ENCODE measurements around the gene BDP1.

Gene BDP1

DNA sequence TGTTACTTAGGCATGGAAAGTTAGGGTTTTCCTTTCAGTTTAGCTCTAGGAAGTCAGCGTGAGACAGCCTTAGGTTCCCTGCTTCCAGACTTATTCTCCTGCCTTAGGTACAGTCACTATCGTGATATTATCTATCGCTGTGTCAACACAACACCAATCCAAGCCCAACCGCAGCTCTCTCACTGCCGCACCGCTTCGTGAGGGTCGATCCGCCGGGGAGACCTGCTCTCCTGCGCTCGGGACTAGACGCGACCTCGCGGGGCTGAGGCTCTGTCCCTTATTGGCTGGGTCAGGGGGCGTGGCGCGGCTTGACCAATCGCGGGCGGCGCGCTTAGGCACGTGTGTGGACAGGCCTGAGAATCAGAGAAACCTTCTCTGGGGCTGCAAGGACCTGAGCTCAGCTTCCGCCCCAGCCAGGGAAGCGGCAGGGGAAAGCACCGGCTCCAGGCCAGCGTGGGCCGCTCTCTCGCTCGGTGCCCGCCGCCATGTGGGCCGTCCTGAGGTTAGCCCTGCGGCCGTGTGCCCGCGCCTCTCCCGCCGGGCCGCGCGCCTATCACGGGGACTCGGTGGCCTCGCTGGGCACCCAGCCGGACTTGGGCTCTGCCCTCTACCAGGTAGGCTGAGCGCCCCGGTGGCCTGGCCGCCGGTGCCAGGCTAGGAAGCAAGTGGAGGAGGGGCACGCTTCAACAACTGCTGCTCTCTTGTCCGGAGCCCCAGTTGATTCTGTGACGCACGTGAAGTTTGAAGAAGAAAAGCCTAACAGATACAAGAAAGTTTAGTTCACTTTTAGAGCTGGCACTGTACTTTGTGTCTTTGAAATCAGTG is 131.7 kb downstream of the BDP1 start, which contains the start of gene MCCC2:
Gene MCCC2 (plus strand): TSS at position 400 of the 825 bp plus-strand sequence. CDS start 86 bp downstream, at position 486.
- Histone ChIP-seq H3K4ac (ENCODE audit: low read depth in 1 of 2, low read length in 2 of 2) (peak within 1 kb of the TSS; percentile 6 to 84), H3K23ac (ENCODE audit: low read length in 2 of 2) (peak within 1 kb of the TSS in 1 of 2 experiments; percentile 71), H3K4me2 (ENCODE audit: low read length, poor library complexity, severe bottlenecking) (peak within 1 kb of the TSS; percentile 78), H3K4me1 (ENCODE audit: control insufficient read depth, insufficient read depth, low read depth, low read length) (no peaks in the 10 kb centered on the region), H3K9me3 (ENCODE audit: control insufficient read depth, low read length) (no peaks in the 10 kb centered on the region), H3K27ac (ENCODE audit: low read length, poor library complexity, severe bottlenecking) (peak within 1 kb of the TSS; percentile 85), H3K79me1 (replicated peaks; ENCODE audit: low read length, poor library complexity, severe bottlenecking) (peaks cover 17% of the 10 kb centered on the region), H3K27me3 (ENCODE audit: control insufficient read depth in 1 of 2, insufficient read depth in 1 of 2, low read length in 2 of 2) (no peaks in the 10 kb centered on the region), H2AK5ac (ENCODE audit: low read length, severe bottlenecking) (no peak within 1 kb of the TSS), H3K18ac (ENCODE audit: low read depth in 1 of 2, low read length in 2 of 2) (peak within 1 kb of the TSS; percentile 94 to 97), H2AFZ (ENCODE audit: low read depth, low read length) (peak within 1 kb of the TSS; percentile 92), H3K4me3 (ENCODE audit: insufficient read depth in 1 of 2, low read depth in 1 of 2, low read length in 2 of 2) (peak within 1 kb of the TSS; percentile 85 to 92), H4K91ac (ENCODE audit: low read length) (peak within 1 kb of the TSS; percentile 93), H4K8ac (ENCODE audit: low read length) (peak within 1 kb of the TSS; percentile 99), H3K36me3 (ENCODE audit: control insufficient read depth in 1 of 2, insufficient read depth in 2 of 2, low read depth in 1 of 2, low read length in 2 of 2) (no peaks in the 10 kb centered on the region), H3K9ac (ENCODE audit: low read length) (peak within 1 kb of the TSS; percentile 92), H2BK12ac (ENCODE audit: low read length in 2 of 2) (no peak within 1 kb of the TSS), H2BK15ac (ENCODE audit: low read depth, poor library complexity, severe bottlenecking) (peak within 1 kb of the TSS; percentile 88), H2BK120ac (ENCODE audit: low read depth, low read length) (no peak within 1 kb of the TSS), H3K14ac (ENCODE audit: low read length in 2 of 2) (peak within 1 kb of the TSS in 1 of 2 experiments; percentile 91), H2BK5ac (ENCODE audit: low read depth, low read length, poor library complexity, severe bottlenecking) (peak within 1 kb of the TSS; percentile 58)
- WGBS, result under 1% methylated on average over 56 of the region's 56 CpGs
- peak; percentile 97 for DNase-seq

- Histone ChIP-seq H3K9ac (ENCODE audit: low read length) (peak overlapping the region; percentile 92), H3K4me1 (ENCODE audit: control insufficient read depth, insufficient read depth, low read depth, low read length) (no peaks in the 10 kb centered on the region), H3K9me3 (ENCODE audit: control insufficient read depth, low read length) (no peaks in the 10 kb centered on the region), H3K79me1 (replicated peaks; ENCODE audit: low read length, poor library complexity, severe bottlenecking) (peaks cover 19% of the 10 kb centered on the region), H3K27ac (ENCODE audit: low read length, poor library complexity, severe bottlenecking) (peak overlapping the region; percentile 48), H3K27me3 (ENCODE audit: control insufficient read depth in 1 of 2, insufficient read depth in 1 of 2, low read length in 2 of 2) (no peaks in the 10 kb centered on the region), H3K4me2 (ENCODE audit: low read length, poor library complexity, severe bottlenecking) (peak overlapping the region; percentile 78), H4K8ac (ENCODE audit: low read length) (peak overlapping the region; percentile 35), H2AK5ac (ENCODE audit: low read length, severe bottlenecking) (no peak overlapping the region), H3K4me3 (ENCODE audit: insufficient read depth in 1 of 2, low read depth in 1 of 2, low read length in 2 of 2) (peak overlapping the region; percentile 85 to 92), H3K18ac (ENCODE audit: low read depth in 1 of 2, low read length in 2 of 2) (no peak overlapping the region), H2BK12ac (ENCODE audit: low read length in 2 of 2) (no peak overlapping the region), H3K23ac (ENCODE audit: low read length in 2 of 2) (no peak overlapping the region), H2BK5ac (ENCODE audit: low read depth, low read length, poor library complexity, severe bottlenecking) (no peak overlapping the region), H3K36me3 (ENCODE audit: control insufficient read depth in 1 of 2, insufficient read depth in 2 of 2, low read depth in 1 of 2, low read length in 2 of 2) (no peaks in the 10 kb centered on the region), H4K91ac (ENCODE audit: low read length) (no peak overlapping the region), H3K14ac (ENCODE audit: low read length in 2 of 2) (no peak overlapping the region), H3K4ac (ENCODE audit: low read depth in 1 of 2, low read length in 2 of 2) (peak overlapping the region in 1 of 2 experiments; percentile 84), H2AFZ (ENCODE audit: low read depth, low read length) (no peak overlapping the region), H2BK120ac (ENCODE audit: low read depth, low read length) (no peak overlapping the region), H2BK15ac (ENCODE audit: low read depth, poor library complexity, severe bottlenecking) (no peak overlapping the region)
- DNase-seq, result no peak
- 66% methylated on average over 16 of the region's 19 CpGs for WGBS
Observed at GRCh38 chr5:71587766-71588532, 132.5 kb downstream of the BDP1 start.

GRCh38 chr5:71588533-71588885 is 133.1 kb downstream of the BDP1 start:
- H3K79me1 ChIP-seq (replicated peaks; ENCODE audit: low read length, poor library complexity, severe bottlenecking), result peaks cover 19% of the 10 kb centered on the region
- H2BK12ac ChIP-seq (ENCODE audit: low read length in 2 of 2), result no peak overlapping the region
- H3K4me3 ChIP-seq (ENCODE audit: insufficient read depth in 1 of 2, low read depth in 1 of 2, low read length in 2 of 2), result peak overlapping the region in 1 of 2 experiments; percentile 85
- no peaks in the 10 kb centered on the region for H3K9me3 ChIP-seq (ENCODE audit: control insufficient read depth, low read length)
- H4K91ac ChIP-seq (ENCODE audit: low read length), result no peak overlapping the region
- H3K14ac ChIP-seq (ENCODE audit: low read length in 2 of 2), result no peak overlapping the region
- H2BK15ac ChIP-seq (ENCODE audit: low read depth, poor library complexity, severe bottlenecking), result no peak overlapping the region
- no peak overlapping the region for H3K4me2 ChIP-seq (ENCODE audit: low read length, poor library complexity, severe bottlenecking)
- no peak overlapping the region for H3K9ac ChIP-seq (ENCODE audit: low read length)
- DNase-seq, result no peak
- H3K4me1 ChIP-seq (ENCODE audit: control insufficient read depth, insufficient read depth, low read depth, low read length), result no peaks in the 10 kb centered on the region
- no peaks in the 10 kb centered on the region for H3K27me3 ChIP-seq (ENCODE audit: control insufficient read depth in 1 of 2, insufficient read depth in 1 of 2, low read length in 2 of 2)
- no peak overlapping the region for H3K27ac ChIP-seq (ENCODE audit: low read length, poor library complexity, severe bottlenecking)
- no peak overlapping the region for H2BK120ac ChIP-seq (ENCODE audit: low read depth, low read length)
- H2AFZ ChIP-seq (ENCODE audit: low read depth, low read length), result no peak overlapping the region
- H2BK5ac ChIP-seq (ENCODE audit: low read depth, low read length, poor library complexity, severe bottlenecking), result no peak overlapping the region
- over 99% methylated on average over 2 of the region's 2 CpGs for WGBS
- H3K18ac ChIP-seq (ENCODE audit: low read depth in 1 of 2, low read length in 2 of 2), result no peak overlapping the region
- no peak overlapping the region for H3K4ac ChIP-seq (ENCODE audit: low read depth in 1 of 2, low read length in 2 of 2)
- no peak overlapping the region for H3K23ac ChIP-seq (ENCODE audit: low read length in 2 of 2)
- no peaks in the 10 kb centered on the region for H3K36me3 ChIP-seq (ENCODE audit: control insufficient read depth in 1 of 2, insufficient read depth in 2 of 2, low read depth in 1 of 2, low read length in 2 of 2)
- no peak overlapping the region for H4K8ac ChIP-seq (ENCODE audit: low read length)
- H2AK5ac ChIP-seq (ENCODE audit: low read length, severe bottlenecking), result no peak overlapping the region

GRCh38 chr5:71589903-71590302 is 134.5 kb downstream of the BDP1 start:
- Histone ChIP-seq H2AFZ (ENCODE audit: low read depth, low read length) (no peak overlapping the region), H2BK5ac (ENCODE audit: low read depth, low read length, poor library complexity, severe bottlenecking) (no peak overlapping the region), H3K18ac (ENCODE audit: low read depth in 1 of 2, low read length in 2 of 2) (no peak overlapping the region), H3K4me1 (ENCODE audit: control insufficient read depth, insufficient read depth, low read depth, low read length) (no peaks in the 10 kb centered on the region), H3K23ac (ENCODE audit: low read length in 2 of 2) (no peak overlapping the region), H3K4me3 (ENCODE audit: insufficient read depth in 1 of 2, low read depth in 1 of 2, low read length in 2 of 2) (no peak overlapping the region), H2BK15ac (ENCODE audit: low read depth, poor library complexity, severe bottlenecking) (no peak overlapping the region), H3K27me3 (ENCODE audit: control insufficient read depth in 1 of 2, insufficient read depth in 1 of 2, low read length in 2 of 2) (no peaks in the 10 kb centered on the region), H4K8ac (ENCODE audit: low read length) (no peak overlapping the region), H3K36me3 (ENCODE audit: control insufficient read depth in 1 of 2, insufficient read depth in 2 of 2, low read depth in 1 of 2, low read length in 2 of 2) (peaks cover 0 to 4% of the 10 kb centered on the region in 2 experiments), H2AK5ac (ENCODE audit: low read length, severe bottlenecking) (no peak overlapping the region), H3K79me1 (replicated peaks; ENCODE audit: low read length, poor library complexity, severe bottlenecking) (peaks cover 25% of the 10 kb centered on the region), H3K9me3 (ENCODE audit: control insufficient read depth, low read length) (no peaks in the 10 kb centered on the region), H3K14ac (ENCODE audit: low read length in 2 of 2) (no peak overlapping the region), H3K4me2 (ENCODE audit: low read length, poor library complexity, severe bottlenecking) (no peak overlapping the region), H3K27ac (ENCODE audit: low read length, poor library complexity, severe bottlenecking) (no peak overlapping the region), H2BK120ac (ENCODE audit: low read depth, low read length) (no peak overlapping the region), H4K91ac (ENCODE audit: low read length) (no peak overlapping the region), H3K9ac (ENCODE audit: low read length) (no peak overlapping the region), H2BK12ac (ENCODE audit: low read length in 2 of 2) (no peak overlapping the region), H3K4ac (ENCODE audit: low read depth in 1 of 2, low read length in 2 of 2) (no peak overlapping the region)
- no peak for DNase-seq
- WGBS, result 69% methylated on average over 1 of the region's 2 CpGs

Data from mesenchymal stem cell (in vitro differentiated cells and primary cell).